Measurements from ENCODE around the gene ZFP91. TPM values are rescaled to one million over a fixed set of nuclear protein-coding genes. Genes with fewer than 3 reads are reported as not detected.

The ZFP91 gene
- total and polyA plus RNA-seq, 2 of the 4 experiments (the other 2 are of a cell fraction) = 20.7 to 25.3 TPM

GRCh38 chr11:58530236-58530635 lies 48.6 kb upstream of the ZFP91 start:
- no peaks in the 10 kb centered on the region for H3K27me3 ChIP-seq (ENCODE audit: control insufficient read depth, insufficient read depth, low read length)
- no peak overlapping the region for H3K4me2 ChIP-seq (ENCODE audit: low read depth, low read length)
- no peaks in the 10 kb centered on the region; the same call in 1 of the 2 replicates for H3K4me1 ChIP-seq (ENCODE audit: control insufficient read depth, insufficient read depth, low read length)
- BruUV-seq (replicated peaks) = no TSS peak
- H3K4ac ChIP-seq (ENCODE audit: low read depth, low read length) = no peak overlapping the region
- DNase-seq (no peak), ATAC-seq (ENCODE audit: low read depth) (no peak)
- ChIA-PET CTCF (interaction anchor here (0.7 kb wide), 1 partner anchor 853 kb away, joined by 4 read pairs; no protein-coding TSS in a partner anchor), POLR2A (ENCODE audit: unreplicated experiment) (no interaction called here)
- no peak overlapping the region for H2AK5ac ChIP-seq (ENCODE audit: low read depth, low read length)
- no peak overlapping the region for H4K91ac ChIP-seq (ENCODE audit: insufficient read depth, low read depth, low read length)
- in situ Hi-C loops (cut with MboI; ENCODE audit: low sequenced_read_pairs) = no loop called here
- dilution Hi-C loops (cut with HindIII; ENCODE audit: low sequenced_read_pairs, unreplicated experiment) = no loop called here
- H3K9me1 ChIP-seq (ENCODE audit: insufficient read depth, low read length) = no peaks in the 10 kb centered on the region
- no peak overlapping the region for H3K9ac ChIP-seq (ENCODE audit: low read depth, low read length)
- WGBS, 2 experiments (ENCODE audit: extremely low coverage in 2 of 2, insufficient read length in 1 of 2) = 100% methylated on average over 2 of the region's 3 CpGs; no CpG with 5 or more reads in 1 of the 2 experiments
- H2BK120ac ChIP-seq (ENCODE audit: low read depth, low read length) = no peak overlapping the region
- H4K20me1 ChIP-seq (ENCODE audit: insufficient read depth, low read length) = no peaks in the 10 kb centered on the region
- no peak overlapping the region for H2BK5ac ChIP-seq (ENCODE audit: low read depth, low read length, poor library complexity, severe bottlenecking)
- H3K23ac ChIP-seq (ENCODE audit: low read depth, low read length) = no peak overlapping the region
- no peaks in the 10 kb centered on the region for H3K79me1 ChIP-seq (ENCODE audit: low read depth in 1 of 2, low read length in 2 of 2)
- H2BK20ac ChIP-seq (ENCODE audit: low read depth, low read length) = no peak overlapping the region
- H2AK9ac ChIP-seq (replicated peaks; ENCODE audit: low read depth, low read length, poor library complexity) = no peak overlapping the region
- no peak overlapping the region for H3K4me3 ChIP-seq (ENCODE audit: insufficient read depth, low read depth, low read length)
- no peak overlapping the region for H2BK15ac ChIP-seq (ENCODE audit: low read depth, low read length)
- no peak overlapping the region for H3K18ac ChIP-seq (ENCODE audit: low read depth, low read length)
- no peak overlapping the region for H3K14ac ChIP-seq (replicated peaks; ENCODE audit: low read depth, low read length)
- H3K27ac ChIP-seq (ENCODE audit: insufficient read depth, low read length) = no peak overlapping the region
- H3K56ac ChIP-seq (ENCODE audit: extremely low read depth, insufficient read depth, low read length) = no peak overlapping the region
- H3K9me3 ChIP-seq (ENCODE audit: control insufficient read depth, insufficient read depth, low read length) = no peaks in the 10 kb centered on the region
- intact Hi-C loops (cut with micrococcal nuclease) = no loop called here
- no peak overlapping the region for H4K5ac ChIP-seq (ENCODE audit: low read depth, low read length)
- H4K8ac ChIP-seq (ENCODE audit: low read depth in 2 of 2, low read length in 2 of 2) = no peak overlapping the region
- H2AFZ ChIP-seq (replicated peaks; ENCODE audit: low read length, poor library complexity) = no peak overlapping the region
- H3K36me3 ChIP-seq (ENCODE audit: control insufficient read depth, insufficient read depth, low read length) = peaks cover 5% of the 10 kb centered on the region
- TF ChIP-seq MAFK (IDR thresholded peaks at IDR 0.05; ENCODE audit: low read depth, low read length) (no peak), MXI1 (IDR thresholded peaks at IDR 0.05; ENCODE audit: borderline replicate concordance, low read depth, low read length) (no peak), CHD1 (IDR thresholded peaks at IDR 0.05; ENCODE audit: low read depth, low read length) (no peak)
